ENCODE data around the gene MECP2. TPM values are rescaled to one million over a fixed set of nuclear protein-coding genes. Genes with fewer than 3 reads are reported as not detected.

Gene MECP2
- total RNA-seq, 4 donors from 2014 or later = 47.7 to 93.3 (median 61.1) TPM

GRCh38 chrX:154023276-154024000, 74.1 kb downstream of the MECP2 start:
- H3K27me3 ChIP-seq = no peaks in the 10 kb centered on the region
- TF ChIP-seq, protein P1, sequence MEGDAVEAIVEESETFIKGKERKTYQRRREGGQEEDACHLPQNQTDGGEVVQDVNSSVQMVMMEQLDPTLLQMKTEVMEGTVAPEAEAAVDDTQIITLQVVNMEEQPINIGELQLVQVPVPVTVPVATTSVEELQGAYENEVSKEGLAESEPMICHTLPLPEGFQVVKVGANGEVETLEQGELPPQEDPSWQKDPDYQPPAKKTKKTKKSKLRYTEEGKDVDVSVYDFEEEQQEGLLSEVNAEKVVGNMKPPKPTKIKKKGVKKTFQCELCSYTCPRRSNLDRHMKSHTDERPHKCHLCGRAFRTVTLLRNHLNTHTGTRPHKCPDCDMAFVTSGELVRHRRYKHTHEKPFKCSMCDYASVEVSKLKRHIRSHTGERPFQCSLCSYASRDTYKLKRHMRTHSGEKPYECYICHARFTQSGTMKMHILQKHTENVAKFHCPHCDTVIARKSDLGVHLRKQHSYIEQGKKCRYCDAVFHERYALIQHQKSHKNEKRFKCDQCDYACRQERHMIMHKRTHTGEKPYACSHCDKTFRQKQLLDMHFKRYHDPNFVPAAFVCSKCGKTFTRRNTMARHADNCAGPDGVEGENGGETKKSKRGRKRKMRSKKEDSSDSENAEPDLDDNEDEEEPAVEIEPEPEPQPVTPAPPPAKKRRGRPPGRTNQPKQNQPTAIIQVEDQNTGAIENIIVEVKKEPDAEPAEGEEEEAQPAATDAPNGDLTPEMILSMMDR (IDR thresholded peaks at IDR 0.05) = no peak
- TF ChIP-seq POLR2A (IDR thresholded peaks at IDR 0.05) = no peak
- no peak for DNase-seq
- H3K36me3 ChIP-seq = no peaks in the 10 kb centered on the region
- intact Hi-C loops (cut with DNase I) = no loop called here
- 77 to 80% methylated on average over 6 to 10 of the region's 27 CpGs for WGBS, 2 donors
- peak overlapping the region in 2 of 3 donors; percentile 24 to 41 for H3K27ac ChIP-seq
- H3K4me1 ChIP-seq = peaks cover 9 to 41% of the 10 kb centered on the region in 2 donors
- no peak overlapping the region for H3K4me3 ChIP-seq (replicated peaks in 1 of 3)
- no peaks in the 10 kb centered on the region for H3K9me3 ChIP-seq

GRCh38 chrX:154022108-154022507, 75.4 kb downstream of the MECP2 start:
- intact Hi-C loops (cut with DNase I) = no loop called here
- 84 to 94% methylated on average over 3 to 5 of the region's 5 CpGs for WGBS, 2 donors
- Histone ChIP-seq H3K27me3 (no peaks in the 10 kb centered on the region), H3K27ac (no peak overlapping the region), H3K4me3 (replicated peaks in 1 of 3) (no peak overlapping the region), H3K9me3 (no peaks in the 10 kb centered on the region), H3K36me3 (no peaks in the 10 kb centered on the region), H3K4me1 (peaks cover 9 to 41% of the 10 kb centered on the region in 2 donors)
- TF ChIP-seq POLR2A (IDR thresholded peaks at IDR 0.05) = no peak
- TF ChIP-seq, protein P1 (IDR thresholded peaks at IDR 0.05) = no peak
- DNase-seq = no peak

DNA sequence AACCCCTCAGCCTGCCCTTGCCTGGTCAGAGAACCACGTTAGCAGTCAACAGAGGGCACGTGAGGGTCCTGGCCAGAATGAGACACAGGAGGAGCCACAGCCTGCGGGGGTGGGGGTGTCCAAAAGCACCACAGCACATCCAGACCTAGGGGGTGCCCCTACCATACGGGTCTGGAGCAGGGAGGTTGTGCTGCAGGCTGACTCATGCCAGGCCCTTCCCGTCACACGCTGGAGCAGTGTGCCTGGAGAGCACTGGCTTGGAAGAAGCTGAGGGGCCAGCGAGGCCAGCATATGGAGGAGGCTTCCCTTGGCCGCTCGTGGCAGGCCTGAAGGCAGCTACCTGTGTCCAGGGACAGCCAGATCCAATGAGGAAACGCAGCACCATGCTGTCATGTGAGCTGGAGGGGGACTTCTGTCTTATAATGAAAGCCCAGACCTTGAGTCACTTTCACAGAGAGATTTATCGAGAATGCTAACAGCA, 76.3 kb downstream of the MECP2 start:
- Histone ChIP-seq H3K4me1 (peaks cover 9 to 37% of the 10 kb centered on the region in 2 donors), H3K27me3 (no peaks in the 10 kb centered on the region), H3K4me3 (replicated peaks in 1 of 3) (no peak overlapping the region), H3K27ac (peak overlapping the region in 1 of 3 donors; percentile 68), H3K9me3 (no peaks in the 10 kb centered on the region), H3K36me3 (no peaks in the 10 kb centered on the region)
- TF ChIP-seq, protein P1 (IDR thresholded peaks at IDR 0.05) = no peak
- TF ChIP-seq POLR2A (IDR thresholded peaks at IDR 0.05) = no peak
- intact Hi-C loops (cut with DNase I) = no loop called here
- 84 to 88% methylated on average over 1 to 3 of the region's 11 CpGs for WGBS, 2 donors
- no peak for DNase-seq

GRCh38 chrX:154020536-154021115, 76.9 kb downstream of the MECP2 start:
- TF ChIP-seq POLR2A (IDR thresholded peaks at IDR 0.05) = no peak
- TF ChIP-seq, protein P1 (IDR thresholded peaks at IDR 0.05) = no peak
- intact Hi-C loops (cut with DNase I) = no loop called here

More at GRCh38 chrX:154020536-154021115, 76.9 kb downstream of the MECP2 start:
- DNase-seq = no peak
- Histone ChIP-seq H3K9me3 (no peaks in the 10 kb centered on the region), H3K4me1 (peaks cover 9 to 33% of the 10 kb centered on the region in 2 donors), H3K36me3 (no peaks in the 10 kb centered on the region), H3K27ac (peak overlapping the region; percentile 65 to 77 (median 68)), H3K4me3 (replicated peaks in 1 of 3) (peak overlapping the region in 1 of 3 donors; percentile 28), H3K27me3 (no peaks in the 10 kb centered on the region)
- 62 to 77% methylated on average over 5 to 8 of the region's 9 CpGs for WGBS, 2 donors

All from thyroid gland (tissue), 4 donors.